Measurements from ENCODE around the gene E2F6.

- TF ChIP-seq, protein P1, sequence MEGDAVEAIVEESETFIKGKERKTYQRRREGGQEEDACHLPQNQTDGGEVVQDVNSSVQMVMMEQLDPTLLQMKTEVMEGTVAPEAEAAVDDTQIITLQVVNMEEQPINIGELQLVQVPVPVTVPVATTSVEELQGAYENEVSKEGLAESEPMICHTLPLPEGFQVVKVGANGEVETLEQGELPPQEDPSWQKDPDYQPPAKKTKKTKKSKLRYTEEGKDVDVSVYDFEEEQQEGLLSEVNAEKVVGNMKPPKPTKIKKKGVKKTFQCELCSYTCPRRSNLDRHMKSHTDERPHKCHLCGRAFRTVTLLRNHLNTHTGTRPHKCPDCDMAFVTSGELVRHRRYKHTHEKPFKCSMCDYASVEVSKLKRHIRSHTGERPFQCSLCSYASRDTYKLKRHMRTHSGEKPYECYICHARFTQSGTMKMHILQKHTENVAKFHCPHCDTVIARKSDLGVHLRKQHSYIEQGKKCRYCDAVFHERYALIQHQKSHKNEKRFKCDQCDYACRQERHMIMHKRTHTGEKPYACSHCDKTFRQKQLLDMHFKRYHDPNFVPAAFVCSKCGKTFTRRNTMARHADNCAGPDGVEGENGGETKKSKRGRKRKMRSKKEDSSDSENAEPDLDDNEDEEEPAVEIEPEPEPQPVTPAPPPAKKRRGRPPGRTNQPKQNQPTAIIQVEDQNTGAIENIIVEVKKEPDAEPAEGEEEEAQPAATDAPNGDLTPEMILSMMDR (tag by site-specific recombination; IDR thresholded peaks at IDR 0.05) = no peak
- no peak for TF ChIP-seq ZNF544 (tag by site-specific recombination; IDR thresholded peaks at IDR 0.05)
Measured at GRCh38 chr2:11480406-11480805, 14.4 kb upstream of the E2F6 start.

All from HEK293 (cell line).